Left cardiac atrium (tissue), 4 donors: ENCODE data around the gene FARP2. TPM values are rescaled to one million over a fixed set of nuclear protein-coding genes. Genes with fewer than 3 reads are reported as not detected.
A peak's percentile ranks its signal among the peaks of the same experiment; 100 is the strongest.

Source experiments
- ATAC-seq, 2 donors: fragments of 200-7000 bp; cut with Tn5 transposase; one replicate each; pipeline ENCODE4 v1.9.1; 2020; ENCODE audit warnings: mild to moderate bottlenecking in 2 of 2, moderate library complexity in 2 of 2
- DNase-seq: peaks from one replicate; pipeline ENCODE4 v3.0.0-alpha.2; 2020
- intact Hi-C, 2 donors: fragments of 100-400 bp; cut with DNase I; formaldehyde crosslinking; loops; one replicate each; pipeline versions ENCODE4 v1.14.1 to v1.15.1; 2022 to 2023
- microRNA-seq, 2 donors: library from miRNA; unstranded; fragments of <30 nt; microRNA quantifications; one replicate each; pipeline ENCODE4 v1.2.0, GENCODE V29; 2020
- total RNA-seq, 2 donors: library from RNA; stranded (reverse); fragmentation: NEBNext Ultra II Directional; extraction: Animal tissue kit (Norgen Biotek cat#: 25700); gene quantifications; one replicate each; pipeline ENCODE4 v1.2.1, GENCODE V29; 2021
- donor health status: DM: no; HTN: yes; CAD: no.
- donor health status: DM: no; HTN: yes; CAD: no; lungs with severe emphysema.
- donor health status: DM: yes; HTN: yes; CAD: no.
- donor health status: Dilated cardiomyopathy.

FARP2 gene
- total RNA-seq, 2 donors from 2014 or later, result 18.1 to 28.3 TPM

DNA sequence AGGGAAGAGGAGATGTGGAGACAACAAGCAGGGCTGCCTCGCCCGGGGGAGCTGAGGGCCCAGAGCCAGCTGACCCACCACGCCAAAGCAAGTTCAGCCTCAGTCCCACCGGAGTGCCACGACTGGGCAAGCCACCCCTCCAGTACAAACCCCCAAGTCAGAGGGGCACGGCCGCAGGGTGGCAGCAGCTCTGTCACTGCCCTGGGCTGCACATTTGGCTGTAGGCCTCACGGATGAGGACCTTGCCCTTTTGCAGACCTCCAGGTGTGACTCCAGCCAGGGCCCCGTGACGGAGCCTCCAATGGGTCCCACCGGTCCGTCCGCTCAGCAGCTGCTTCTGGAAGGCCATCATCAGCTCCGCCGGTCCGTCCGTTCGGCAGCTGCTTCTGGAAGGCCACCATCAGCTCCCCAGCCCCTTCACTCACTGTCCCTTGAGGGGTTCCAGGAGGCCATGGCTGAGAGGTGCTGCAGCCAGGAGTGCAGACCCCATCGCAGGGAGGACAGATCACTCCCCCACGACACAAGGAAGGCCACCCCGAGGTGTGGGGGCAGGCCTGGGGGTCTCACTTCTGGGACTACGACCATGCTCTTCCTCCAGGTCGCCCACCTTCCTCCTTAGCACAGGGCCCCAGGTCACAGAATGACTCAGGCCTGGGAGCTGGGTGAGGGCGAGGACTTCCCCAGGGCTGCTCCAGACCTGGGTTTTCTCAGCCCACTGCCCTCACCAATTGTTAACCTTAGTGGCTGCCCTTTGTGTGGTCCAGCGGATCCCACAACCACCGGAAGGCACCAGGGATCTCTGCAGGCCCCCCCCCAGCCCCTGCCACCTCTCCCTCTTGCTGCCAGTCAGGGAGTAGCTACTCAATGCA lies 176.9 kb downstream of the FARP2 start:
- no peak for ATAC-seq
- DNase-seq, result no peak
- intact Hi-C loops, result no loop called here

- intact Hi-C loops, result no loop called here
- ATAC-seq (no peak), DNase-seq (no peak)
Measured at GRCh38 chr2:241534293-241534692, 178.2 kb downstream of the FARP2 start.

DNA sequence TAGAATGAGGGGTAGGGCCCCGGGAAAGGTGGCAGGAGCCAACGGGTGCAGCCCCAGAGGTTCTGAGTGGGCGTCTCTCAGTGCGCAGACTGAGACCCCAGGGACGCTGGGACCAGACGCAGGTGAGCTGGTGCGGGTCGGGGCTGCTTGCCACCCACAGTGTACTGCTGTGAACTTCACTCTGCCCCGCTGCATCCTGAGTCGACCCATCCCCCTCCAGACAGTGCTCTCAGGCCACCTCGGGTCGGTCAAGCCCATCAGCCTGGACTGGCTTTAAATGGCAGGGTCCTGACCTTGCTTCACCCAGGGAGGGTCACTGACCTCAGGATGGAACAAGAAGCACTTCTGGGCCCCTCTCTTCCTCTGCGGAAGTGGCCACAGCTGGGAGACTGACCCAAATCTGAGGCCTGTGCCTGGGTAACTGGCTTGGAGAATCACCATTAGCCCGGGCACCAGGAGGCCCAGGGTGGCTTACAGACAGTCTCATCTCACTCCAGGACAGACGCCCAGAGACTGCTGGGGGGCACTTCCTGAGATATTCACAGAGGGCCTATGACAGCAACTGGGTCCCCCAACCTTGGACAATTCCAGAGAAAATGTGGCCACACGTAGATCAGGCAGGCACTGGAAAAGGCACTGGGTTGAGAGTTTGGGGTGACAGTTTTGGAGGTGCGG lies 178.8 kb downstream of the FARP2 start:
- ATAC-seq, result no peak
- intact Hi-C loops, result no loop called here

GRCh38 chr2:241535871-241536655 lies 180.0 kb downstream of the FARP2 start:
- ATAC-seq (no peak), DNase-seq (no peak)
- intact Hi-C loops, result no loop called here

More for the DNA sequence above, 178.8 kb downstream of the FARP2 start:
- DNase-seq, result no peak

GRCh38 chr2:241538838-241539615 lies 182.9 kb downstream of the FARP2 start:
- intact Hi-C loops, result no loop called here
- DNase-seq (no peak), ATAC-seq (no peak)

- DNase-seq (no peak), ATAC-seq (no peak)
- intact Hi-C loops, result no loop called here
Measured at GRCh38 chr2:241539616-241540374, 183.7 kb downstream of the FARP2 start.

- no peak for DNase-seq
- ATAC-seq, result no peak
- intact Hi-C loops, result no loop called here
Measured at GRCh38 chr2:241540401-241540770, 184.3 kb downstream of the FARP2 start.

- no peak for DNase-seq
- intact Hi-C loops, result no loop called here
- peak; percentile 81 to 84 for ATAC-seq
Measured at GRCh38 chr2:241540771-241541561, 184.9 kb downstream of the FARP2 start.

DNA sequence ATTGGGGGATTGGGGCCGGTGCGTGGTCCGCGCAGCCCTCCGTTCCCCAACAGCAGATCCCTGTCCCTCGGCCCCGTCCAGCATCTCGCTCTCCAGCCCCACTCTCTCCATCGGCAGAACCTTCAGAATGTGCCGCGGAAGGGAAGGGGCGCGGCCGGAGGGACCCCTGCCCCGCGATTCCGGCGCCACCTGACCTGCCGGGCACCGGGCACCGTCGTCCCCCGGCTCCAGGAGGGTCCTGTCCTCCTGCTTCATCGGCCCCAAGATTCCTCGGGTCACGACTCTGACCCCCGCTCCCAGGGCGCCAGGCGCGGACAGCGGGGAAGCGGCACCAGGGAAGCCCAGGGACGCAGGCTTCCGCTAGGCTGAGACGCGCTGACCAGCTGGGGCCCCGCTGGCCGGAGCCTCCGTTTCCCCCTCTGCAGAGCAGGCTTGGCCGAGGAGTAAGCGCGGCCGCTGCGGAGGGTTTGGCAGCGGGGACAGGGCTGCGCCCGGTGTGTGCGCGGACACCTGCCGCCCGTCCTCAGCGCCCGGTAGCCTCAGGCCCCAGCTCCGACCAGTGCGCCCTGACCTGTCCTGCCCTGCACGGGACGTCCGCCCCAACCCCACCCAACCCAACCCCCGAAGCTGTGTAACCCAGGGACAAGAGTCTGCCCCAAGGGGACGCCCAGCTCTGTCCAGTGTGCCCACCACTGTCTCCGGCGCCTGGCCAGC lies 185.6 kb downstream of the FARP2 start:
- DNase-seq (no peak), ATAC-seq (peak; percentile 24 to 27)
- intact Hi-C loops, result no loop called here

GRCh38 chr2:241542278-241542605 lies 186.2 kb downstream of the FARP2 start:
- intact Hi-C loops, result no loop called here
- ATAC-seq, result peak; percentile 30 to 55
- DNase-seq, result no peak

Small RNA genes lying within 50 kb of the gene (microRNA-seq; reads per million reads assigned to microRNA genes)
- gene MIR3133, result 0 reads per million in 2 donors

Other genes with a start within 250 kb of the FARP2 start
- gene PASK, start 206.8 kb upstream of the FARP2 start, total RNA-seq, result 1 to 10 TPM; 1.7 to 4.6 TPM
- gene PPP1R7, start 205.8 kb upstream of the FARP2 start, total RNA-seq, result 10 to 100 TPM; 61.9 to 68.4 TPM
- gene ANO7, start 167.6 kb upstream of the FARP2 start, total RNA-seq, result 1 to 10 TPM; 1.2 to 1.8 TPM
- 100 to 1,000 TPM; 357 to 358 TPM for gene HDLBP, start 40.6 kb upstream of the FARP2 start, total RNA-seq
- 100 to 1,000 TPM; 194 to 328 TPM for gene SEPTIN2, start 40.4 kb upstream of the FARP2 start, total RNA-seq
- gene STK25, start 152.3 kb downstream of the FARP2 start, total RNA-seq, result 10 to 100 TPM; 89.2 to 94.9 TPM
- 10 to 100 TPM; 20.4 to 30.2 TPM for gene BOK, start 202.5 kb downstream of the FARP2 start, total RNA-seq